DND-41 (cell line): ENCODE measurements around the gene TMEM163.

ENCODE experiments used
- CTCF ChIP-seq: IDR thresholded peaks from 2 replicates; pipeline ENCODE4 v1.5.1; 2012; ENCODE audit warnings: borderline replicate concordance, low read length, moderate library complexity, mild to moderate bottlenecking; ENCODE audit not compliant: poor library complexity, severe bottlenecking; ENCODE audit errors: extremely low read depth
- EZH2 ChIP-seq: IDR thresholded peaks from 3 replicates; pipeline ENCODE4 v1.6.1; 2012; ENCODE audit warnings: borderline replicate concordance, low read depth, mild to moderate bottlenecking, moderate library complexity, low read length, inconsistent platforms; ENCODE audit not compliant: severe bottlenecking

GRCh38 chr2:134660626-134661402 lies 58.0 kb downstream of the TMEM163 start:
- TF ChIP-seq CTCF (no peak), EZH2 (no peak)
